Measurements from ENCODE around the gene MESP2. TPM values are rescaled to one million over a fixed set of nuclear protein-coding genes. Genes with fewer than 3 reads are reported as not detected.

The MESP2 gene
- total and polyA plus RNA-seq, 2 of the 13 experiments (the other 11 are each of a cell fraction or from before 2014, with no cell fraction given): not detected

DNA sequence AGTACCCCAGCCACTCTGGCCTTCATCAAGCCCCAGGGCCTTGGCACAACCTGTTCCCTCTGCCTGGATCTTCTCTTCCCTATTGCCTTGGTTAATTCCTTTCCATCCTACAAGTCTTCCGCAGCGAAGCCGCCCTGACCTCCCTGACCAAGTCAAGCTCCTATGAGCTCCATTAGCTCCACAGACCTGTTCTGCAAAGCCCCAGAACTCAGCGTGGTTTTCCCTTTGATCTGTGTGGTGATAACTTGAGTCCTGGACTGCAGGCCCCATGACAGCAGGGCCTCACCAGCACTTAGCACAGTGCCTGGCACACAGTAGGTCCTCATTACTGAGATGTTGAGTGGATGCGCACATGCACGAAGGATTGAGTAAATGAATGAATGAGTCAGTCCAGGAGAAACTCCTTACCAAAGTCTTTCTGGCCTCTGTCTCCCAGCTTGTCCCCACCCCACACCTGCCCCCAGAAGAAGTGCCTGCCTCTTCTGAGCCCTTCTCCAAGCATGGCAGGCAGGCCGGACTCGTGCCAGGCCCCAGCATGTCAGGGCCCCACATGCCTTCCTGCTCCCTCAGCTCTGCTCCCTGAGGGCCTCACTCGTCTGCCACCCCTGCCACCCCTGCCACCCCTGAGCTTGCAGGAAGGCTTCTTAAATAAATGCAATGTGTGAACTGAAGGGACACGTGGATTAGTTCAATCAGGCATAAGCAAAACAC lies 32.2 kb downstream of the MESP2 start:
- Histone ChIP-seq H3K27ac (ENCODE audit: extremely low read length, insufficient read depth, low read length) (peak overlapping the region; percentile 86), H3K27me3 (ENCODE audit: control insufficient read depth in 1 of 2, insufficient read depth in 2 of 2, low read length in 2 of 2) (no peaks in the 10 kb centered on the region), H3K9ac (ENCODE audit: insufficient read depth, low read depth, low read length) (peak overlapping the region; percentile 40; the same call in 1 of the 2 replicates), H3K4me3 (replicated peaks in 1 of 3; ENCODE audit: insufficient read depth in 1 of 3, low read depth in 2 of 3, low read length in 3 of 3) (peak overlapping the region in 1 of 3 experiments; percentile 56; a peak in 1 of 6 replicates), H3K79me2 (ENCODE audit: insufficient read depth, low read length) (peaks cover 31% of the 10 kb centered on the region), H3K9me3 (ENCODE audit: low read length) (no peaks in the 10 kb centered on the region), H3K4me2 (ENCODE audit: low read depth, low read length) (peak overlapping the region; percentile 70), H3K36me3 (replicated peaks in 1 of 2; ENCODE audit: control insufficient read depth in 1 of 2, insufficient read depth in 2 of 2, low read length in 2 of 2) (peaks cover 14 to 31% of the 10 kb centered on the region in 2 experiments), H2AFZ (ENCODE audit: low read length) (no peak overlapping the region), H3K4me1 (ENCODE audit: insufficient read depth, low read length) (peaks cover 92% of the 10 kb centered on the region), H4K20me1 (ENCODE audit: insufficient read depth, low read length) (no peaks in the 10 kb centered on the region; the same call in 1 of the 2 replicates)
- ATAC-seq (no peak), DNase-seq (ENCODE audit: low spot score) (no peak), FAIRE-seq (no peak)
- CTCF ChIA-PET (ENCODE audit: low intra/inter-chr PET ratio, low total read pairs): no interaction called here
- 84% methylated on average over 10 of the region's 10 CpGs for WGBS (ENCODE audit: low lambda C conversion rate)
- POLR2A ChIA-PET: no interaction called here
- in situ Hi-C loops (cut with HindIII; ENCODE audit: extremely low pct_ligation_motif_present, low pct_unique_long_range_greater_than_20kb) (no loop called here), intact Hi-C loops (cut with micrococcal nuclease; ENCODE audit: unreplicated experiment) (loop anchor here (5.0 kb wide), 1 partner anchor 69 kb away; no protein-coding TSS in a partner anchor)
- no TSS peak for BruUV-seq (replicated peaks)
- TF ChIP-seq AGO2 (optimal IDR thresholded peaks at IDR 0.05; ENCODE audit: low read depth, low read length) (no peak), MYC (CRISPR knock-in tag; IDR thresholded peaks at IDR 0.05; ENCODE audit: borderline replicate concordance) (no peak), TEAD2 (CRISPR knock-in tag; IDR thresholded peaks at IDR 0.05) (0 out of 2 replicates have a peak, but pooled peaks have one; percentile 37), HDAC1 (CRISPR knock-in tag; IDR thresholded peaks at IDR 0.05) (0 out of 2 replicates have a peak, but pooled peaks have one; percentile 34), POLR2G (IDR thresholded peaks at IDR 0.05; ENCODE audit: low read depth, low read length) (peak; percentile 6; the same call in 1 of the 2 replicates), ZNF547 (CRISPR knock-in tag; IDR thresholded peaks at IDR 0.05) (no peak), GLI4 (CRISPR knock-in tag; IDR thresholded peaks at IDR 0.05; ENCODE audit: borderline replicate concordance) (no peak), MED8 (CRISPR knock-in tag; IDR thresholded peaks at IDR 0.05; ENCODE audit: insufficient replicate concordance) (no peak), FOXK1 (CRISPR knock-in tag; IDR thresholded peaks at IDR 0.05; ENCODE audit: borderline replicate concordance, low read depth) (no peak), KDM6A (CRISPR knock-in tag; IDR thresholded peaks at IDR 0.05; ENCODE audit: low read depth) (no peak), ZNF484 (CRISPR knock-in tag; IDR thresholded peaks at IDR 0.05; ENCODE audit: borderline replicate concordance, low read depth) (no peak), ZSCAN21 (CRISPR knock-in tag; IDR thresholded peaks at IDR 0.05; ENCODE audit: borderline replicate concordance) (no peak; the same call in 1 of the 2 replicates), ZNF670 (CRISPR knock-in tag; IDR thresholded peaks at IDR 0.05; ENCODE audit: borderline replicate concordance) (no peak), DNMT1 (CRISPR knock-in tag; IDR thresholded peaks at IDR 0.05) (no peak), RBM39 (IDR thresholded peaks at IDR 0.05; ENCODE audit: low read depth, low read length, poor library complexity, severe bottlenecking) (no peak), BHLHE40 (IDR thresholded peaks at IDR 0.05; ENCODE audit: low read length) (no peak), ZNF563 (CRISPR knock-in tag; IDR thresholded peaks at IDR 0.05) (0 out of 2 replicates have a peak, but pooled peaks have one; percentile 21), ZNF816 (CRISPR knock-in tag; IDR thresholded peaks at IDR 0.05; ENCODE audit: borderline replicate concordance) (no peak)
- TF ChIP-seq, protein P1, sequence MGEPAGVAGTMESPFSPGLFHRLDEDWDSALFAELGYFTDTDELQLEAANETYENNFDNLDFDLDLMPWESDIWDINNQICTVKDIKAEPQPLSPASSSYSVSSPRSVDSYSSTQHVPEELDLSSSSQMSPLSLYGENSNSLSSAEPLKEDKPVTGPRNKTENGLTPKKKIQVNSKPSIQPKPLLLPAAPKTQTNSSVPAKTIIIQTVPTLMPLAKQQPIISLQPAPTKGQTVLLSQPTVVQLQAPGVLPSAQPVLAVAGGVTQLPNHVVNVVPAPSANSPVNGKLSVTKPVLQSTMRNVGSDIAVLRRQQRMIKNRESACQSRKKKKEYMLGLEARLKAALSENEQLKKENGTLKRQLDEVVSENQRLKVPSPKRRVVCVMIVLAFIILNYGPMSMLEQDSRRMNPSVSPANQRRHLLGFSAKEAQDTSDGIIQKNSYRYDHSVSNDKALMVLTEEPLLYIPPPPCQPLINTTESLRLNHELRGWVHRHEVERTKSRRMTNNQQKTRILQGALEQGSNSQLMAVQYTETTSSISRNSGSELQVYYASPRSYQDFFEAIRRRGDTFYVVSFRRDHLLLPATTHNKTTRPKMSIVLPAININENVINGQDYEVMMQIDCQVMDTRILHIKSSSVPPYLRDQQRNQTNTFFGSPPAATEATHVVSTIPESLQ (CRISPR knock-in tag; conservative IDR thresholded peaks at IDR 0.05): no peak
- TF ChIP-seq, protein P2, sequence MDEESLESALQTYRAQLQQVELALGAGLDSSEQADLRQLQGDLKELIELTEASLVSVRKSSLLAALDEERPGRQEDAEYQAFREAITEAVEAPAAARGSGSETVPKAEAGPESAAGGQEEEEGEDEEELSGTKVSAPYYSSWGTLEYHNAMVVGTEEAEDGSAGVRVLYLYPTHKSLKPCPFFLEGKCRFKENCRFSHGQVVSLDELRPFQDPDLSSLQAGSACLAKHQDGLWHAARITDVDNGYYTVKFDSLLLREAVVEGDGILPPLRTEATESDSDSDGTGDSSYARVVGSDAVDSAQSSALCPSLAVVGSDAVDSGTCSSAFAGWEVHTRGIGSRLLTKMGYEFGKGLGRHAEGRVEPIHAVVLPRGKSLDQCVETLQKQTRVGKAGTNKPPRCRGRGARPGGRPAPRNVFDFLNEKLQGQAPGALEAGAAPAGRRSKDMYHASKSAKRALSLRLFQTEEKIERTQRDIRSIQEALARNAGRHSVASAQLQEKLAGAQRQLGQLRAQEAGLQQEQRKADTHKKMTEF (CRISPR knock-in tag; IDR thresholded peaks at IDR 0.05): no peak
